Gastrocnemius medialis (tissue), 4 donors: ENCODE data around the gene NEDD4L. TPM values are rescaled to one million over a fixed set of nuclear protein-coding genes. Genes with fewer than 3 reads are reported as not detected.
A peak's percentile ranks its signal among the peaks of the same experiment; 100 is the strongest.

Experiments used
- ATAC-seq, 2 donors: fragments of 150-250 bp; one replicate each; pipeline ENCODE4 v1.9.1; 2016
- DNase-seq, 2 donors: peaks; one replicate each; pipeline ENCODE4 v3.0.0-alpha.2; 2019
- H3K27ac ChIP-seq, 4 donors: fragments of 200-600 bp; sonication (generic); 1 replicate in 1 of 4; 2 replicates in 3 of 4; pipeline ENCODE4 v1.5.1; 2016 to 2018; ENCODE audit warnings: mild to moderate bottlenecking in 2 of 4, moderate library complexity in 1 of 4
- H3K27me3 ChIP-seq, 3 donors: fragments of 200-600 bp; sonication (generic) in 2 of 3; 1 replicate in 1 of 3; 2 replicates in 2 of 3; pipeline versions ENCODE4 v1.5.1 to v1.6.0; 2016 to 2019; ENCODE audit warnings: mild to moderate bottlenecking in 1 of 3, moderate library complexity in 1 of 3
- H3K36me3 ChIP-seq, 2 donors: fragments of 200-600 bp; sonication (generic) in 1 of 2; one replicate each; pipeline ENCODE4 v1.5.1; 2017 to 2018
- H3K4me1 ChIP-seq, 2 donors: fragments of 200-600 bp; sonication (generic) in 1 of 2; one replicate each; pipeline ENCODE4 v1.5.1; 2016 to 2017; ENCODE audit warnings: mild to moderate bottlenecking in 2 of 2
- H3K4me3 ChIP-seq, 4 donors: fragments of 200-600 bp; sonication (generic) in 3 of 4; 1 replicate in 1 of 4; 2 replicates in 3 of 4; pipeline ENCODE4 v1.5.1; 2016 to 2019; ENCODE audit warnings: mild to moderate bottlenecking in 2 of 4
- H3K9me3 ChIP-seq, 3 donors: fragments of 200-600 bp; sonication (generic) in 2 of 3; 1 replicate in 1 of 3; 2 replicates in 2 of 3; pipeline ENCODE4 v1.5.1; 2016 to 2019
- CTCF ChIP-seq, 5 experiments: fragments of 450-650 bp in 3 of 5; fragments of 200-600 bp in 2 of 5; sonication (generic) in 2 of 5; IDR thresholded peaks in 4 of 5; conservative IDR thresholded peaks in 1 of 5; 1 replicate in 4 of 5; 2 replicates in 1 of 5; pipeline ENCODE4 v1.5.1; 2016 to 2019; ENCODE audit warnings: antibody characterized with exemption in 5 of 5, mild to moderate bottlenecking in 3 of 5, moderate library complexity in 3 of 5
- POLR2A ChIP-seq, 2 donors: fragments of 450-650 bp; IDR thresholded peaks; one replicate each; pipeline ENCODE4 v1.6.1; 2017; ENCODE audit warnings: antibody characterized with exemption in 2 of 2, mild to moderate bottlenecking in 2 of 2, moderate library complexity in 2 of 2
- in situ Hi-C, 4 donors: fragments of 200-750 bp; cut with MboI; loops; one replicate each; pipeline versions ENCODE4 v1.15.0 to v1.8.0; 2017; ENCODE audit warnings: low sequenced_read_pairs in 4 of 4
- intact Hi-C: fragments of 100-400 bp; cut with DNase I; formaldehyde crosslinking; loops from one replicate; pipeline ENCODE4 v1.15.1; 2023; ENCODE audit warnings: low total_unique reads
- total RNA-seq, 4 donors: library from RNA; depleted of rRNA; stranded (reverse); fragments of >200 nt; gene quantifications; one replicate each; pipeline versions ENCODE4 v1.1.0 to v1.2.3, GENCODE V29; 2016

The NEDD4L gene
- total RNA-seq, 4 donors from 2014 or later, result 27.4 to 81.5 (median 51.5) TPM

- intact Hi-C loops (loop anchor here (2.0 to 10.0 kb wide), 2 partner anchors 57 to 381 kb away; no protein-coding TSS in a partner anchor), in situ Hi-C loops (loop anchor here in 1 of 4 donors (10.0 kb wide), 1 partner anchor 71 kb away; no protein-coding TSS in a partner anchor)
- Histone ChIP-seq H3K4me3 (no peak overlapping the region), H3K9me3 (no peaks in the 10 kb centered on the region), H3K27me3 (no peaks in the 10 kb centered on the region), H3K36me3 (no peaks in the 10 kb centered on the region), H3K4me1 (peaks cover 8% of the 10 kb centered on the region in 2 donors), H3K27ac (peak overlapping the region in 2 of 4 donors; percentile 91 to 92)
- TF ChIP-seq CTCF (IDR thresholded peaks at IDR 0.05 in 4 of 5, conservative IDR thresholded peaks at IDR 0.05 in 1 of 5), result no peak
- no peak for TF ChIP-seq POLR2A (IDR thresholded peaks at IDR 0.05)
- no peak for DNase-seq
- no peak for ATAC-seq
Observed at GRCh38 chr18:58253871-58254270, 209.8 kb downstream of the NEDD4L start.

GRCh38 chr18:58254873-58255511 is 211.0 kb downstream of the NEDD4L start:
- Histone ChIP-seq H3K27ac (peak overlapping the region; percentile 91 to 97 (median 93)), H3K27me3 (no peaks in the 10 kb centered on the region), H3K36me3 (no peaks in the 10 kb centered on the region), H3K9me3 (no peaks in the 10 kb centered on the region), H3K4me1 (peaks cover 10 to 18% of the 10 kb centered on the region in 2 donors), H3K4me3 (peak overlapping the region; percentile 62 to 76 (median 68))
- DNase-seq (peak; percentile 77 to 90), ATAC-seq (peak; percentile 71)
- TF ChIP-seq CTCF (IDR thresholded peaks at IDR 0.05 in 4 of 5, conservative IDR thresholded peaks at IDR 0.05 in 1 of 5), result no peak
- peak; percentile 66 to 73 for TF ChIP-seq POLR2A (IDR thresholded peaks at IDR 0.05)
- in situ Hi-C loops, result loop anchor here in 1 of 4 donors (10.0 kb wide), 1 partner anchor 70 kb away; no protein-coding TSS in a partner anchor
- intact Hi-C loops, result loop anchor here (1.0 to 10.0 kb wide), 4 partner anchors 56 to 380 kb away; no protein-coding TSS in a partner anchor

GRCh38 chr18:58255701-58256311 is 211.8 kb downstream of the NEDD4L start:
- Histone ChIP-seq H3K9me3 (no peaks in the 10 kb centered on the region), H3K4me1 (peaks cover 18 to 26% of the 10 kb centered on the region in 2 donors), H3K4me3 (peak overlapping the region; percentile 62 to 76 (median 68)), H3K36me3 (no peaks in the 10 kb centered on the region), H3K27me3 (no peaks in the 10 kb centered on the region), H3K27ac (peak overlapping the region; percentile 91 to 97 (median 93))
- intact Hi-C loops, result loop anchor here (1.0 to 10.0 kb wide), 4 partner anchors 55 to 379 kb away; no protein-coding TSS in a partner anchor
- DNase-seq, result peak; percentile 30 to 47
- TF ChIP-seq POLR2A (IDR thresholded peaks at IDR 0.05) (peak in 1 of 2 donors; percentile 10), CTCF (IDR thresholded peaks at IDR 0.05 in 4 of 5, conservative IDR thresholded peaks at IDR 0.05 in 1 of 5) (no peak)
- peak; percentile 13 to 30 for ATAC-seq
- in situ Hi-C loops, result loop anchor here in 1 of 4 donors (10.0 kb wide), 1 partner anchor 69 kb away; no protein-coding TSS in a partner anchor

- in situ Hi-C loops (loop anchor here in 1 of 4 donors (10.0 kb wide), 1 partner anchor 68 kb away; no protein-coding TSS in a partner anchor), intact Hi-C loops (loop anchor here (5.0 to 10.0 kb wide), 2 partner anchors 131 to 378 kb away; no protein-coding TSS in a partner anchor)
- DNase-seq, result no peak
- H3K9me3 ChIP-seq, result no peaks in the 10 kb centered on the region
- peaks cover 24 to 33% of the 10 kb centered on the region in 2 donors for H3K4me1 ChIP-seq
- peak in 1 of 2 donors; percentile 7 for ATAC-seq
- TF ChIP-seq POLR2A (IDR thresholded peaks at IDR 0.05) (no peak), CTCF (IDR thresholded peaks at IDR 0.05 in 4 of 5, conservative IDR thresholded peaks at IDR 0.05 in 1 of 5) (no peak)
- H3K36me3 ChIP-seq, result no peaks in the 10 kb centered on the region
- H3K27ac ChIP-seq, result peak overlapping the region; percentile 91 to 97 (median 93)
- H3K4me3 ChIP-seq, result peak overlapping the region; percentile 62 to 76 (median 68)
- no peaks in the 10 kb centered on the region for H3K27me3 ChIP-seq
Observed at GRCh38 chr18:58256316-58257080, 212.5 kb downstream of the NEDD4L start.
